OCI-LY1 (cell line): Measurements from ENCODE around the gene NFYA.

Experiments used
- EZH2 ChIP-seq: fragments of 200-600 bp; sonication (generic), shearing (Covaris generic); IDR thresholded peaks from 2 replicates; pipeline ENCODE4 v1.8.0; 2017; ENCODE audit warnings: borderline replicate concordance, mixed run types, mild to moderate bottlenecking, antibody characterized with exemption, low read length, moderate library complexity, mixed read lengths
- TF ChIP-seq, protein P1 (sequence below): fragments of 200-600 bp; sonication (generic), shearing (Covaris generic); IDR thresholded peaks from 2 replicates; pipeline ENCODE4 v1.5.1; 2017; ENCODE audit warnings: mild to moderate bottlenecking, antibody characterized with exemption, low read length, moderate library complexity, mixed read lengths

DNA sequence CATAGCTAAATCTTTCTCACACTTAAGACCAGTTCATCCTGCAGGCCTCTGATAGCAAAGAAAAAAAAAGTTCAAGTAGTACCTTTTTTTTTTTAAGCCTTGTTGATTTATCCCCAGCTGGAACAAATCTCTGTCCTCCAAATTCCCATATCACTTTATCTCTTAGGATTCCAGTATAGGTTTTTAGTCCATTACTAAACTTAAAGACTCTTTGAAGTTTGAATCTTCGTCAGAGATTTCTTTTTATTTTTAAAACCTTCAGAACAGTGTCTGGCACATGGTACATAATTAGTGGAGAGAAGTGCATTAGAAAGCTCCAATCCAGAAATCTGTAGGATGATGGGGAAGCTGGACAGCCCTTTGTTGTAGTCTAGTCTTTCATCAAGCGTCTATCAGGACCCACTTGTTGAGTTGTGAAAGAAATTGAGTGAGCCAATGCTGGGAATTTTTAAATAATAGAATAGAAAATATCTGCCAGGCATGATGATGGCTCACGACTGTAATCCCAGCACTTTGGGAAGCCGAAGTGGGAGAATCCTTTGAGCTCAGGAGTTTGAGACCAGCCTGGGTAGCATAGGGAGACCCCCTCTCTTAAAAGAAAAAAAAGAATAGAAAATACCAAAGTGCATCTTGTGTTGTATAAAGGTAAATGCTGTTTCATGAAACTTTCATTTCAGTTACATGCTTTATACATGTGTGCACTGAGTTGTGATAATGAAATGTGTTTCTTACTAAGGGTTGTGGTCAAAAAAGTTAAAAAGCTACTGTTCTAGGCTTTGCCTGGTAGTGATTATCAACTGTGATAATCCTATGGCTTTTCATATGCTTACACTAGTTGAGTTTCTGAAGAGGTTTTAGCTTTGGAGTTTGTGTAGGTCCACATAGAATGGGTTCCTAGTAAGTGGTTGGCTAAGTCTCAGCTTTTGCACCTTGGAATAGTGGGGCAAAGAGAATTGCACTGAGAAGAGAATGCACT is 3.2 kb downstream of the NFYA start:
- TF ChIP-seq, protein P1, sequence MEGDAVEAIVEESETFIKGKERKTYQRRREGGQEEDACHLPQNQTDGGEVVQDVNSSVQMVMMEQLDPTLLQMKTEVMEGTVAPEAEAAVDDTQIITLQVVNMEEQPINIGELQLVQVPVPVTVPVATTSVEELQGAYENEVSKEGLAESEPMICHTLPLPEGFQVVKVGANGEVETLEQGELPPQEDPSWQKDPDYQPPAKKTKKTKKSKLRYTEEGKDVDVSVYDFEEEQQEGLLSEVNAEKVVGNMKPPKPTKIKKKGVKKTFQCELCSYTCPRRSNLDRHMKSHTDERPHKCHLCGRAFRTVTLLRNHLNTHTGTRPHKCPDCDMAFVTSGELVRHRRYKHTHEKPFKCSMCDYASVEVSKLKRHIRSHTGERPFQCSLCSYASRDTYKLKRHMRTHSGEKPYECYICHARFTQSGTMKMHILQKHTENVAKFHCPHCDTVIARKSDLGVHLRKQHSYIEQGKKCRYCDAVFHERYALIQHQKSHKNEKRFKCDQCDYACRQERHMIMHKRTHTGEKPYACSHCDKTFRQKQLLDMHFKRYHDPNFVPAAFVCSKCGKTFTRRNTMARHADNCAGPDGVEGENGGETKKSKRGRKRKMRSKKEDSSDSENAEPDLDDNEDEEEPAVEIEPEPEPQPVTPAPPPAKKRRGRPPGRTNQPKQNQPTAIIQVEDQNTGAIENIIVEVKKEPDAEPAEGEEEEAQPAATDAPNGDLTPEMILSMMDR = no peak
- no peak for TF ChIP-seq EZH2
